ENCODE data around the gene GJA3.

- TF ChIP-seq CTCF (IDR thresholded peaks at IDR 0.05; ENCODE audit: low read depth, low read length, missing input control) (no peak), ATF3 (IDR thresholded peaks at IDR 0.05) (no peak), HNF4A (conservative IDR thresholded peaks at IDR 0.05) (no peak), TAF1 (conservative IDR thresholded peaks at IDR 0.05) (no peak), JUND (IDR thresholded peaks at IDR 0.05) (no peak), YY1 (IDR thresholded peaks at IDR 0.05) (no peak), NR2F2 (IDR thresholded peaks at IDR 0.05) (no peak), FOXA1 (IDR thresholded peaks at IDR 0.05) (no peak), REST (IDR thresholded peaks at IDR 0.05) (no peak), SP1 (IDR thresholded peaks at IDR 0.05) (no peak), MAX (IDR thresholded peaks at IDR 0.05) (no peak), GABPA (IDR thresholded peaks at IDR 0.05 in 1 of 2, conservative IDR thresholded peaks at IDR 0.05 in 1 of 2) (no peak), EGR1 (IDR thresholded peaks at IDR 0.05; ENCODE audit: low read depth in 2 of 2) (no peak)
Observed at GRCh38 chr13:20177049-20177831, 16.4 kb upstream of the GJA3 start.
